Smooth muscle cell (in vitro differentiated cells): ENCODE measurements around the gene KDM5A. TPM values are rescaled to one million over a fixed set of nuclear protein-coding genes. Genes with fewer than 3 reads are reported as not detected.
"Not testable (repeated sequence)": the region's sequence is repeated elsewhere in the genome, so short reads cannot be mapped to it uniquely, and the experiment has no call there.

ENCODE experiments used
- DNase-seq: peaks from one replicate; lab custom pipeline; 2025; ENCODE audit not compliant: unreplicated experiment; lab: John Stamatoyannopoulos, UW
- H2AFZ ChIP-seq: fragments of 200-600 bp; sonication (generic); 2 replicates; pipeline ENCODE4 v1.6.0; 2016; ENCODE audit warnings: antibody characterized with exemption, low read depth, mild to moderate bottlenecking
- H3F3A ChIP-seq: fragments of 200-600 bp; sonication (generic); 2 replicates; pipeline ENCODE4 v1.6.0; 2017; ENCODE audit warnings: antibody characterized with exemption, low read depth
- H3K27ac ChIP-seq: fragments of 200-600 bp; sonication (generic); 2 replicates; pipeline ENCODE4 v1.5.1; 2016; ENCODE audit warnings: low read depth, mild to moderate bottlenecking
- H3K27me3 ChIP-seq: fragments of 200-600 bp; sonication (generic); 2 replicates; pipeline ENCODE4 v1.6.1; 2016; ENCODE audit warnings: low read depth, mild to moderate bottlenecking
- H3K36me3 ChIP-seq: fragments of 200-600 bp; sonication (generic); 2 replicates; pipeline ENCODE4 v1.5.1; 2016; ENCODE audit warnings: low read depth
- H3K4me1 ChIP-seq: fragments of 200-600 bp; sonication (generic); 2 replicates; pipeline ENCODE4 v1.5.1; 2016; ENCODE audit warnings: low read depth
- H3K4me2 ChIP-seq: fragments of 200-600 bp; sonication (generic); 2 replicates; pipeline ENCODE4 v1.6.0; 2016; ENCODE audit warnings: mild to moderate bottlenecking
- H3K4me3 ChIP-seq: fragments of 200-600 bp; sonication (generic); 2 replicates; pipeline ENCODE4 v1.5.1; 2016; ENCODE audit warnings: mild to moderate bottlenecking
- H3K79me2 ChIP-seq: fragments of 200-600 bp; sonication (generic); 2 replicates; pipeline ENCODE4 v1.6.0; 2016; ENCODE audit warnings: low read depth, mild to moderate bottlenecking
- H3K9ac ChIP-seq: fragments of 200-600 bp; sonication (generic); 2 replicates; pipeline ENCODE4 v1.6.0; 2016; ENCODE audit warnings: low read depth
- H3K9me3 ChIP-seq: fragments of 200-600 bp; sonication (generic); replicated peaks from 2 replicates; pipeline ENCODE4 v1.5.1; 2016; ENCODE audit warnings: low read depth
- H4K20me1 ChIP-seq: fragments of 200-600 bp; sonication (generic); 2 replicates; pipeline ENCODE4 v1.6.0; 2016; ENCODE audit warnings: low read depth
- CTCF ChIP-seq: fragments of 200-600 bp; sonication (generic); IDR thresholded peaks from 2 replicates; pipeline ENCODE4 v1.5.1; 2017; ENCODE audit warnings: borderline replicate concordance, mild to moderate bottlenecking, antibody characterized with exemption; ENCODE audit not compliant: insufficient read depth, poor library complexity, severe bottlenecking
- WGBS: methylation state at CpG from one replicate; pipeline ENCODE4 v1.1.7; 2016; ENCODE audit warnings: low lambda C conversion rate; 5-methylcytosine and 5-hydroxymethylcytosine counted together
- polyA plus RNA-seq: library from polyadenylated mRNA; unstranded; fragments of >200 nt; fragmentation: Nextera tagmentation; extraction: Ambion mirVana; gene quantifications from 2 replicates; pipeline ENCODE4 v1.2.1, GENCODE V29; 2016
- total RNA-seq: library from RNA; depleted of rRNA; stranded (reverse); fragments of >200 nt; gene quantifications from 2 replicates; pipeline ENCODE4 v1.2.3, GENCODE V29; 2014

KDM5A gene
- total and polyA plus RNA-seq, 2 experiments from 2014 or later, result 30.5 to 87.2 TPM

GRCh38 chr12:238736-239398 lies 150.3 kb downstream of the KDM5A start:
- H3K4me3 ChIP-seq, result no peak overlapping the region
- H2AFZ ChIP-seq, result no peak overlapping the region
- 84% methylated on average over 19 of the region's 19 CpGs for WGBS
- no peaks in the 10 kb centered on the region for H3K27me3 ChIP-seq
- no peak for DNase-seq
- no peaks in the 10 kb centered on the region for H3K79me2 ChIP-seq
- H3K9me3 ChIP-seq, result no peaks in the 10 kb centered on the region
- no peaks in the 10 kb centered on the region for H3K36me3 ChIP-seq
- no peaks in the 10 kb centered on the region for H3F3A ChIP-seq
- no peak overlapping the region for H3K4me2 ChIP-seq
- H4K20me1 ChIP-seq, result no peaks in the 10 kb centered on the region
- TF ChIP-seq CTCF, result no peak
- no peak overlapping the region for H3K27ac ChIP-seq
- no peaks in the 10 kb centered on the region for H3K4me1 ChIP-seq
- H3K9ac ChIP-seq, result no peak overlapping the region

- H3F3A ChIP-seq, result no peaks in the 10 kb centered on the region
- no peak for TF ChIP-seq CTCF
- H3K4me2 ChIP-seq, result no peak overlapping the region
- no peaks in the 10 kb centered on the region for H3K79me2 ChIP-seq
- DNase-seq, result no peak
- 90% methylated on average over 9 of the region's 9 CpGs for WGBS
- H3K9me3 ChIP-seq, result no peaks in the 10 kb centered on the region
- no peak overlapping the region for H3K4me3 ChIP-seq
- no peaks in the 10 kb centered on the region for H3K4me1 ChIP-seq
- no peak overlapping the region for H3K27ac ChIP-seq
- no peak overlapping the region for H2AFZ ChIP-seq
- H3K9ac ChIP-seq, result no peak overlapping the region
- no peaks in the 10 kb centered on the region for H4K20me1 ChIP-seq
- H3K36me3 ChIP-seq, result no peaks in the 10 kb centered on the region
- no peaks in the 10 kb centered on the region for H3K27me3 ChIP-seq
Observed at GRCh38 chr12:238116-238515, 151.0 kb downstream of the KDM5A start.

DNA sequence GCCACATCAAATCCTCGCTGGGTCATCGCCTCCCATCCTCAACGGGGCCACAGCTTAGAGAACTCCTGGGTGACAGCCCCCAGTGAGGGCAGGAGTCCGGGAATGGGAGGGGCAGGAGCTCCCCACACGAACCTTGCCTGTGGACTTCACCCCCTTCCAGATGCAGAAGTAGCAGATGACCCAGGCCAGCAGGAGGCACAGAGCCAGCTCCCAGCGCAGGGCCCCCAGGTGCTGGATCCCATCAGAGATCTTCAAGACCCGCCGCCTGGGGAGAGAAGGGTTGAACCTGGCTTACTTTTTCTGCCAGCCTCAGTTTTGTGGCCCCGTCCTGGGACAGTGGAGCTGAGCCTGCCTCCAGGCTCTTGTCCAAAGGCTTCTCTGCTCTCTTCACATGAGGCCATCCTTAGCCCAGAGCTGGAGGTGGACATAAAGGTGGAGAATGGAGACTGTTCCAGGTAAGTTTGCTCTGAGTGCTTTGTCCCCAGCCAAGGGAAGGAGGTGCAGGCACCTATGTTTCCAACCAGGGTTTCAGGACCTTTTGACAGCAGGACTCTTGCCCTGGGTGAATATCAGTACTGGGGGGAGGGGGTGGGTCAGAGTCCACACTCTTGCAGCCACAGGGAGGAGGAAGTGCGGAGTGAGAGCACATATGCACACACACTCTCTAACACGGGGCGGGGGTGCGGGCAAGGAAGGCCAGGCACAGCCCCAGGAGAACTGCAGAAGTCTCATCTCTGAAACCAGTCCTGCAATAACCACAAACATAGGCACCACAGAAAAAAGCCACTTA lies 151.9 kb downstream of the KDM5A start:
- no peaks in the 10 kb centered on the region for H3F3A ChIP-seq
- no peaks in the 10 kb centered on the region for H4K20me1 ChIP-seq
- WGBS, result 87% methylated on average over 13 of the region's 13 CpGs
- TF ChIP-seq CTCF, result no peak
- no peak overlapping the region for H3K27ac ChIP-seq
- H3K27me3 ChIP-seq, result no peaks in the 10 kb centered on the region
- no peaks in the 10 kb centered on the region for H3K9me3 ChIP-seq
- no peaks in the 10 kb centered on the region for H3K4me1 ChIP-seq
- H3K4me2 ChIP-seq, result no peak overlapping the region
- no peak for DNase-seq
- no peak overlapping the region for H3K4me3 ChIP-seq
- H2AFZ ChIP-seq, result no peak overlapping the region
- H3K36me3 ChIP-seq, result no peaks in the 10 kb centered on the region
- no peaks in the 10 kb centered on the region for H3K79me2 ChIP-seq
- H3K9ac ChIP-seq, result no peak overlapping the region

DNA sequence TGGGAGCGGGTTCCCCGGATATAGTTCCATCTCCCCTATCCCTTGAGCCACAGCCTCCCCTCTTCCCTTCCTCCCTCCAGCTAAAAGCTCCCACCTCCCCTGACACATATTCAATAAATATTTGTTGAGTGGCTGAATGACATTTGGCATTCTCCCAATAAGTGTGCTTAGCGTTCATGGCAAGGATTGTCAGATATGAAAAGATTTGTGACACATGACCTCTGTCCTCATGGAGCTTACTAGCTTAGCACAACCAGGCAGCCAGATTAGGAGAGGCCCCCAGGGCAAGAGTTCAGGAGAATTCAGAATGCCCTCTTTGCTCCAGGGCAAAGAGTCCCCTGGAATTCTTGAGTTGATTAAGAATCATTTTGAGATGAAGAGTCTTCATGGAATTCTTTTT lies 152.7 kb downstream of the KDM5A start:
- Histone ChIP-seq H4K20me1 (no peaks in the 10 kb centered on the region), H3K79me2 (no peaks in the 10 kb centered on the region), H2AFZ (no peak overlapping the region), H3K27ac (no peak overlapping the region), H3K9me3 (no peaks in the 10 kb centered on the region), H3K27me3 (no peaks in the 10 kb centered on the region), H3F3A (no peaks in the 10 kb centered on the region), H3K4me1 (no peaks in the 10 kb centered on the region), H3K4me3 (no peak overlapping the region), H3K4me2 (no peak overlapping the region), H3K36me3 (no peaks in the 10 kb centered on the region), H3K9ac (no peak overlapping the region)
- TF ChIP-seq CTCF, result no peak
- WGBS, result 97% methylated on average over 3 of the region's 3 CpGs
- no peak for DNase-seq

DNA sequence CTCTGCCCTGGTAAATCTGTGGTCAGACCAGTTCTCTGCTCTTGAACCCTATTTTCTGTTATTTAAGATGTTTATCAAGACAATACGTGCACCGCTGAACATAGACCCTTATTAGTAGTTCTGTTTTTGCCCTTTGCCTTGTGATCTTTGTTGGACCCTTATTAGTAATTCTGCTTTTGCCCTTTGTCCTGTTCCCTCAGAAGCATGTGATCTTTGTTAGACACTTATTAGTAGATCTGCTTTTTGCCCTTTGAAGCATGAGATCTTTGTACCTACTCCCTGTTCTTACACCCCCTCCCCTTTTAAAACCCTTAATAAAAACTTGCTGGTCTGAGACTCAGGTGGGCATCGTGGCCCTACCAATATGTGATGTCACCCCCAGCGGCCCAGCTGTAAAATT lies 153.2 kb downstream of the KDM5A start:
- not testable (repeated sequence) for H3K79me2 ChIP-seq, H3K4me2 ChIP-seq, H3F3A ChIP-seq, H3K4me1 ChIP-seq, H3K27me3 ChIP-seq, H3K27ac ChIP-seq, H2AFZ ChIP-seq, H4K20me1 ChIP-seq, H3K9me3 ChIP-seq, H3K4me3 ChIP-seq, H3K9ac ChIP-seq, DNase-seq, H3K36me3 ChIP-seq
- 81% methylated on average over 4 of the region's 4 CpGs for WGBS
